Bronchial epithelial cell (primary cell): Measurements from ENCODE around the gene TMTC2. TPM values are rescaled to one million over a fixed set of nuclear protein-coding genes. Genes with fewer than 3 reads are reported as not detected.

Experiments used
- DNase-seq: peaks from one replicate; pipeline ENCODE4 v3.0.0-alpha.2; 2010; ENCODE audit warnings: low read depth
- FAIRE-seq: peaks from 2 replicates; lab custom pipeline; 2011; peaks lifted over from hg19 to GRCh38; lab: Jason Lieb, UNC
- H3K27me3 ChIP-seq: 2 replicates; pipeline ENCODE4 v1.5.1; 2011; ENCODE audit warnings: low read length; ENCODE audit not compliant: control insufficient read depth, insufficient read depth
- H3K36me3 ChIP-seq: 2 replicates; pipeline ENCODE4 v1.5.1; 2011; ENCODE audit warnings: low read length; ENCODE audit not compliant: control insufficient read depth, insufficient read depth
- H3K4me3 ChIP-seq: 2 replicates; pipeline ENCODE4 v1.5.1; 2011; ENCODE audit warnings: mild to moderate bottlenecking, low read depth, low read length, control low read depth
- total RNA-seq: library from RNA; depleted of rRNA; stranded (reverse); fragments of >200 nt; gene quantifications from 2 replicates; pipeline ENCODE4 v1.2.1, GENCODE V29; 2014
- TF ChIP-seq, protein P1 (sequence below): IDR thresholded peaks from 2 replicates; pipeline ENCODE4 v1.5.1; 2011; ENCODE audit warnings: mild to moderate bottlenecking, moderate library complexity, low read length, control low read depth, inconsistent platforms; ENCODE audit not compliant: insufficient read depth, severe bottlenecking

Gene TMTC2
- total RNA-seq, 1 donor from 2014 or later = 10.5 TPM

GRCh38 chr12:83042441-83043200 lies 355.9 kb downstream of the TMTC2 start:
- Histone ChIP-seq H3K4me3 (no peak overlapping the region), H3K27me3 (no peaks in the 10 kb centered on the region), H3K36me3 (no peaks in the 10 kb centered on the region)
- DNase-seq = no peak
- TF ChIP-seq, protein P1, sequence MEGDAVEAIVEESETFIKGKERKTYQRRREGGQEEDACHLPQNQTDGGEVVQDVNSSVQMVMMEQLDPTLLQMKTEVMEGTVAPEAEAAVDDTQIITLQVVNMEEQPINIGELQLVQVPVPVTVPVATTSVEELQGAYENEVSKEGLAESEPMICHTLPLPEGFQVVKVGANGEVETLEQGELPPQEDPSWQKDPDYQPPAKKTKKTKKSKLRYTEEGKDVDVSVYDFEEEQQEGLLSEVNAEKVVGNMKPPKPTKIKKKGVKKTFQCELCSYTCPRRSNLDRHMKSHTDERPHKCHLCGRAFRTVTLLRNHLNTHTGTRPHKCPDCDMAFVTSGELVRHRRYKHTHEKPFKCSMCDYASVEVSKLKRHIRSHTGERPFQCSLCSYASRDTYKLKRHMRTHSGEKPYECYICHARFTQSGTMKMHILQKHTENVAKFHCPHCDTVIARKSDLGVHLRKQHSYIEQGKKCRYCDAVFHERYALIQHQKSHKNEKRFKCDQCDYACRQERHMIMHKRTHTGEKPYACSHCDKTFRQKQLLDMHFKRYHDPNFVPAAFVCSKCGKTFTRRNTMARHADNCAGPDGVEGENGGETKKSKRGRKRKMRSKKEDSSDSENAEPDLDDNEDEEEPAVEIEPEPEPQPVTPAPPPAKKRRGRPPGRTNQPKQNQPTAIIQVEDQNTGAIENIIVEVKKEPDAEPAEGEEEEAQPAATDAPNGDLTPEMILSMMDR = no peak
- FAIRE-seq = no peak

DNA sequence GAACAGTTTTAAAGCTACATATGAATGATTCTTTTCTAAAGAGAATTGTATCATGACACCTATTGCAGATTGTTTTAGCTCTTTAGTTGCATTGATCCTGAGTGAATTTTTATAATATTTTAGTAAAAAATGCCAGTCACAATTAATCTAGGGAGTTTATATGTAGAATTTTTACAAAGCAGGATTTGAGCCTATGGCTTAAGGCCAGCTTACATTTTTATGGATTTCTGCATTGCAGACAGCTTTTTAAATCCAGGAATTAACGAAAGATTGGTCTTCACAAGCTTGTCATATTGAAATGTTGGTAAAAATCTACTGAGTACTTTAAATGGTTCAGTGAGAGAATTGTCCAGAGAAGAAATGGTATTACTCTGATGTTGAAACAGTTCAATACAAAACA lies 358.0 kb downstream of the TMTC2 start:
- no peak for FAIRE-seq
- DNase-seq = no peak

GRCh38 chr12:83046019-83046418 lies 359.3 kb downstream of the TMTC2 start:
- H3K4me3 ChIP-seq = no peak overlapping the region
- H3K36me3 ChIP-seq = no peaks in the 10 kb centered on the region
- FAIRE-seq (no peak), DNase-seq (no peak)
- TF ChIP-seq, protein P1 = no peak
- H3K27me3 ChIP-seq = no peaks in the 10 kb centered on the region

More for the DNA sequence above, 358.0 kb downstream of the TMTC2 start:
- Histone ChIP-seq H3K36me3 (no peaks in the 10 kb centered on the region), H3K27me3 (no peaks in the 10 kb centered on the region), H3K4me3 (no peak overlapping the region)
- TF ChIP-seq, protein P1 = no peak

GRCh38 chr12:83049306-83049705 lies 362.6 kb downstream of the TMTC2 start:
- no peaks in the 10 kb centered on the region for H3K27me3 ChIP-seq
- no peaks in the 10 kb centered on the region for H3K36me3 ChIP-seq
- TF ChIP-seq, protein P1 = no peak
- DNase-seq (no peak), FAIRE-seq (no peak)
- H3K4me3 ChIP-seq = no peak overlapping the region

GRCh38 chr12:83052890-83053541 lies 366.3 kb downstream of the TMTC2 start:
- no peak for FAIRE-seq
- DNase-seq = no peak
- Histone ChIP-seq H3K4me3 (no peak overlapping the region), H3K36me3 (no peaks in the 10 kb centered on the region), H3K27me3 (no peaks in the 10 kb centered on the region)
- TF ChIP-seq, protein P1 = no peak

DNA sequence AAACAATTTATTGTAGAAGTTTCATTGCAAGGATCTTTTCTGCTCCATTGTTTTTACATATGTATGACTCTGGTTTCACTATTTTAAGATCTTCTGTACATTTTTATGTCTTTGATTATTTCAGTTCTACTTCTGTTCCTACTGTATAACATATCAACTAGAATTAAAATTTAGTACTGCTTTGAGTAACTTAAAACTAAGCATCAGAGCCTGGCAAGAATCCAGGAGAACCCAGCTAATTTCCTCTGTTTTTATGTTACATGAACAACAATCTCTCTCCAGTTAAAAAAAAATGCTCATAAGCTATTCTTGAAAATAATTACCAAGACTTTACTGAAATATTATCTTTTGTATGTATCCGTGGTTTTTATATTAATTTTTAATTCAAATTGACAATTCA lies 370.7 kb downstream of the TMTC2 start:
- FAIRE-seq (no peak), DNase-seq (no peak)
- no peaks in the 10 kb centered on the region for H3K36me3 ChIP-seq
- H3K4me3 ChIP-seq = no peak overlapping the region
- no peaks in the 10 kb centered on the region for H3K27me3 ChIP-seq
- TF ChIP-seq, protein P1 = no peak
